Measurements from ENCODE around the gene PCF11.

GRCh38 chr11:83221694-83222093 lies 64.8 kb downstream of the PCF11 start:
- TF ChIP-seq CTCF (conservative IDR thresholded peaks at IDR 0.05; ENCODE audit: low read length), result no peak
- TF ChIP-seq EZH2phosphoT487 (IDR thresholded peaks at IDR 0.05; ENCODE audit: borderline replicate concordance, low read depth, low read length), result no peak
